Brain microvascular endothelial cell (primary cell): Measurements from ENCODE around the gene LTN1.
"Not testable (repeated sequence)": the region's sequence is repeated elsewhere in the genome, so short reads cannot be mapped to it uniquely, and the experiment has no call there.

Experiments
- DNase-seq: peaks from one replicate; pipeline ENCODE4 v3.0.0-alpha.2; 2020
- H3K27ac ChIP-seq: fragments of 250-450 bp; sonication (Bioruptor Pico); 2 replicates; pipeline ENCODE4 v1.5.1; 2020; ENCODE audit warnings: mild to moderate bottlenecking, moderate library complexity
- H3K27me3 ChIP-seq: fragments of 250-450 bp; sonication (Bioruptor Pico); replicated peaks from 2 replicates; pipeline ENCODE4 v1.5.1; 2020; ENCODE audit warnings: mild to moderate bottlenecking
- H3K36me3 ChIP-seq: fragments of 250-450 bp; sonication (Bioruptor Pico); replicated peaks from 2 replicates; pipeline ENCODE4 v1.5.1; 2020; ENCODE audit warnings: mild to moderate bottlenecking
- H3K4me3 ChIP-seq: 2 replicates; pipeline ENCODE4 v1.5.1; 2011; ENCODE audit warnings: low read depth, mild to moderate bottlenecking, control low read depth, low read length, moderate library complexity
- in situ Hi-C: cut with HindIII; loops from 2 replicates; pipeline ENCODE4 v1.10.0; 2017; ENCODE audit warnings: low sequenced_read_pairs, low pct_ligation_motif_present
- TF ChIP-seq, protein P1 (sequence below): IDR thresholded peaks from 2 replicates; pipeline ENCODE4 v1.5.1; 2011; ENCODE audit warnings: low read depth, mild to moderate bottlenecking, moderate library complexity, low read length, control low read depth, inconsistent platforms; ENCODE audit errors: missing control alignments

LTN1 gene

DNA sequence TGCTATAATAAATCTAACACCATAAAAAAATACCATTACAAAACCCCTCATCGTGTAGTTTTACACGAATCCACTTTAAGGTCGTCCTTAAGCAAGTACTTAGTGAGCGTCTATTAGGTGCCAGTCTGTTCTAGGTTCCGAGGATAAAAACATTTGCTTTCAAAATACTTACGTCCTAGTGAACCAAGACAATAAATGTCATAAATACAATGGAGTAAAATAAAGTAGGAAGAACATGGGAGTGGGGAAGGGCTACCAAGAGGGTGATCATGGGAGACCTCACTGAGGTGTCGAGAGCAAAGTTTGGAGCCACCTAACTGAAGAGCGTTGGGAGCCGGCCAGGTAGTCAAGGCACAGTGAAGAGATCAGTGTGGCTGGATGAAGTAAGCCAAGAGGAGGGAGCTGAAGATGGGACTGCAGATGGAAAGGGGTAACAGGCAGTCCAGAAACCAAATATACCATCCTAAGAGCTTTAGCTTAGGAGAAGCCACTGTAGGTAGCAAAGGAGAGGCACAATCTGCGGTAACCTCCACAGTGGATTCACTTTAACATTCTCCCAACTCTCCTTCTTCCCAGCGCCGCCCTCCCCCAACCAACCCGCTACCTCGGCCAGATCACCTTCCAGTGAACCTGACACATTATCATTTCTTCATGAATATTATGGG is 684 bp downstream of the LTN1 start:
- TF ChIP-seq, protein P1, sequence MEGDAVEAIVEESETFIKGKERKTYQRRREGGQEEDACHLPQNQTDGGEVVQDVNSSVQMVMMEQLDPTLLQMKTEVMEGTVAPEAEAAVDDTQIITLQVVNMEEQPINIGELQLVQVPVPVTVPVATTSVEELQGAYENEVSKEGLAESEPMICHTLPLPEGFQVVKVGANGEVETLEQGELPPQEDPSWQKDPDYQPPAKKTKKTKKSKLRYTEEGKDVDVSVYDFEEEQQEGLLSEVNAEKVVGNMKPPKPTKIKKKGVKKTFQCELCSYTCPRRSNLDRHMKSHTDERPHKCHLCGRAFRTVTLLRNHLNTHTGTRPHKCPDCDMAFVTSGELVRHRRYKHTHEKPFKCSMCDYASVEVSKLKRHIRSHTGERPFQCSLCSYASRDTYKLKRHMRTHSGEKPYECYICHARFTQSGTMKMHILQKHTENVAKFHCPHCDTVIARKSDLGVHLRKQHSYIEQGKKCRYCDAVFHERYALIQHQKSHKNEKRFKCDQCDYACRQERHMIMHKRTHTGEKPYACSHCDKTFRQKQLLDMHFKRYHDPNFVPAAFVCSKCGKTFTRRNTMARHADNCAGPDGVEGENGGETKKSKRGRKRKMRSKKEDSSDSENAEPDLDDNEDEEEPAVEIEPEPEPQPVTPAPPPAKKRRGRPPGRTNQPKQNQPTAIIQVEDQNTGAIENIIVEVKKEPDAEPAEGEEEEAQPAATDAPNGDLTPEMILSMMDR: no peak
- in situ Hi-C loops: no loop called here
- H3K27ac ChIP-seq: peak overlapping the region; percentile 56
- DNase-seq: no peak
- no peaks in the 10 kb centered on the region for H3K27me3 ChIP-seq
- peak overlapping the region; percentile 95 for H3K4me3 ChIP-seq
- no peaks in the 10 kb centered on the region for H3K36me3 ChIP-seq

DNA sequence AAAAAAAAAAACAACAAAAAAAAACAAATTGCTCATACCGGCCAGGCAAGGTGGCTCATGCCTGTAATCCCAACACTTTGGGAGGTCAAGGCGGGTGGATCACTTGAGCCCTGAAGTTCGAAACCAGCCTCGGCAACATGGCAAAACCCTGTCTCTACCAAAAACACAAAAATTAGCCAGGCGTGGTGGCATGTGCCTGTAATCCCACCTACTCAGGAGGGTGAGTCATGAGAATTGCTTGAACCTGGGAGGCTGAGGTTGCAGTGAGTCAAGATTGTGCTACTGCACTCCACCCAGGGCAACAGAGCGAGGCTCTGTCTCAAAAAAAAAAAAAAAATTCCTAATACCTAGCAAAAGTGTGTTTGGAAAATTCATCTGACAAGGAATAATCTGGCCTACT is 4.5 kb downstream of the LTN1 start:
- peak; percentile 73 for DNase-seq
- H3K36me3 ChIP-seq: peaks cover 13% of the 10 kb centered on the region
- in situ Hi-C loops, H3K4me3 ChIP-seq, H3K27me3 ChIP-seq: not testable (repeated sequence)
- peak overlapping the region; percentile 61 for H3K27ac ChIP-seq

DNA sequence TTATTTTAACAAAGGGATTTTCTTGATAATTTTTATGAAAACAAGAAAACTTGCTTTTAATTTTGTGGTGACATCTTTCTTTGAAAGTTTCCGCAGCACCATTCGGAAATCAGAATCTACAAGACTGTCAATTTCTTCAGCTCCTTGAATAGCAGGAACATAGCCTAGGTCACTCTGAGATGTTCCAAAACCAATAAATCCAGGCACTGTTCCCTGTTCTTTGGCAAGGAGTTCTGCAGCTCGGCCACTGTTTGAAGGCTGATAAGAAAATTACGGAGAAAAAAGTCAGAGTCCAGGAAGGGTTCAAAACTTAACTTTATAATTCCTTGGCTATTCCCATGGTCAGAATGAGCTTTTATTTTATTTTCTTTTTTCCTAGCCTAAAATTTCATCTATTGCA is 6.0 kb downstream of the LTN1 start:
- in situ Hi-C loops: no loop called here

DNA sequence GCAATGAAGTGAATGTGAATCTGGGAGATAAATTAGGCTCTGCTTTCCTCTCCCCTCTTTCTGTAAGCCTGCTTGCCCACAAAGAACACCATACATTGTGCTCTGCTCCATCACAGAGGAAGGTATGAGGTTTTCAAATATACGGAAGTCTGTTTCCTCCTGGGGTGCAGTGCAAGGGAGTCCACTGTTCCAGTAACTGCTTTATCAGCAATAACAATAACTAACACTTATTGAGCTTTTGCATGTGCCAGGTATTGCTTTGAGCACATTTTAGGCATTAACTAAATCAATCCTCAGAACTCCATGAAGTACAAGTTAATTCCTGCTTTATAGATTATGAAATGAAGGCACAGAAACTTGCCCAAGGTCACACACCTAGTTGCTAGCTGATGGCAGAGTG is 10.0 kb downstream of the LTN1 start:
- peaks cover 27% of the 10 kb centered on the region for H3K36me3 ChIP-seq
- in situ Hi-C loops: no loop called here
- TF ChIP-seq, protein P1: no peak

More for the DNA sequence above, 6.0 kb downstream of the LTN1 start:
- H3K27me3 ChIP-seq: no peaks in the 10 kb centered on the region
- no peak overlapping the region for H3K27ac ChIP-seq
- TF ChIP-seq, protein P1: no peak
- peaks cover 20% of the 10 kb centered on the region for H3K36me3 ChIP-seq
- no peak for DNase-seq
- no peak overlapping the region for H3K4me3 ChIP-seq

DNA sequence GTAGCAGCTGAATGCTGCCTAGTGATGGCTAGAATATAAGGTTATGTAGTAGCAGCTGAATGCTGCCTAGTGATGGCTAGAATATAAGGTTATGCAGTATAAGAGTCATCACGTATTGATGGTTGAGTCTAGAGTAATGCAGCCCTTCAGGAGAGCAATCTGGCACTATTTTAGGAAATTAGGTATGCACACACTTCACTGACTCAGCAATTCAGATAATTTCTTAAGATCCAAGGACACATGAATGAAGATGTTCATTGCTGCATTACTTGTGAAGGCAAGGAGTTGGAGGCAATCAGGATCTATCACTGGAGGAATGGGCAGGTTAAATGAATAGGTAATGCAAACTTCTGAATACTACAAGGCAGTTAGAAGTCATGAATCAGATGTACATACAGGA is 13.6 kb downstream of the LTN1 start:
- no peak overlapping the region for H3K27ac ChIP-seq
- no peak for DNase-seq
- no peaks in the 10 kb centered on the region for H3K27me3 ChIP-seq
- no peak overlapping the region for H3K4me3 ChIP-seq
- in situ Hi-C loops: no loop called here
- TF ChIP-seq, protein P1: no peak
- peaks cover 37% of the 10 kb centered on the region for H3K36me3 ChIP-seq

More for the DNA sequence above, 10.0 kb downstream of the LTN1 start:
- DNase-seq: no peak
- Histone ChIP-seq H3K27me3 (no peaks in the 10 kb centered on the region), H3K27ac (no peak overlapping the region), H3K4me3 (no peak overlapping the region)

DNA sequence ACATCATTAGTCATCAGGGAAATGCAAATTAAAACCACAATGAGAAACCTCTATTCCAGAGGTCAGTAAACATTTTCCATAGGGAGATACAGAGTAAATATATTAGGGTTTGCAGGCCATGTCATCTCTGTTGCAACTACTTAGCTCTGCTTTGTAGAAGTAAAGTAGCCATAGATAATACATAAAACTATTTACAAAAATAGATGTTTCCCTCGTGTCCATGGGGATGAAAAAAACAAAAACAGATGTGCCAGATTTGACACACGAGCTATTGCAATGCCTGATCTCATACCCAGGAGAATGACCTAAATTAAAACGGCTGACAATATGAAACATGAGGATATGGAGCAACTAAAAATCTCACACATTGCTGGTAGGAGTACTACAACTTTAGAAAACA is 17.3 kb downstream of the LTN1 start:
- TF ChIP-seq, protein P1: no peak
- no peak for DNase-seq
- in situ Hi-C loops: no loop called here

More for the DNA sequence above, 17.3 kb downstream of the LTN1 start:
- peaks cover 21% of the 10 kb centered on the region for H3K36me3 ChIP-seq
- no peaks in the 10 kb centered on the region for H3K27me3 ChIP-seq
- no peak overlapping the region for H3K4me3 ChIP-seq
- no peak overlapping the region for H3K27ac ChIP-seq
